K562 (cell line): Measurements from ENCODE around the gene CIAO1. TPM values are rescaled to one million over a fixed set of nuclear protein-coding genes. Genes with fewer than 3 reads are reported as not detected.

ENCODE experiments used
- KDM2B ChIP-seq: fragments of 250-450 bp; sonication (Bioruptor Pico); IDR thresholded peaks from 2 replicates; pipeline ENCODE4 v1.8.0; 2021; ENCODE audit warnings: mild to moderate bottlenecking, moderate library complexity
- MAFG ChIP-seq: fragments of 450-650 bp; conservative IDR thresholded peaks from 2 replicates; pipeline ENCODE4 v1.6.1; 2016; ENCODE audit warnings: missing genetic modification characterization, missing compliant biosample characterization
- NFATC3 ChIP-seq: fragments of 450-650 bp; IDR thresholded peaks from 2 replicates; pipeline ENCODE4 v1.6.1; 2017; ENCODE audit warnings: mild to moderate bottlenecking
- SUPT5H ChIP-seq: fragments of 450-650 bp; IDR thresholded peaks from 2 replicates; pipeline ENCODE4 v1.6.1; 2016
- ZNF197 ChIP-seq: fragments of 200-800 bp; sonication (Bioruptor generic); IDR thresholded peaks from 2 replicates; pipeline ENCODE4 v1.6.1; 2016; ENCODE audit warnings: low read depth, missing genetic modification characterization, missing compliant biosample characterization
- ZNF282 ChIP-seq: sonication (generic); formaldehyde crosslinking; IDR thresholded peaks from 2 replicates; pipeline ENCODE4 v1.8.1; 2023; ENCODE audit warnings: missing genetic modification reagents
- polyA plus RNA-seq, 8 experiments: library from polyadenylated mRNA; depleted of rRNA in 4 of 8; stranded (reverse) in 5 of 8; unstranded in 3 of 8; fragments of >200 nt; fragmentation: Nextera tagmentation in 2 of 8; fragmentation: Illumina TruSeq in 1 of 8; extraction: Ambion mirVana in 2 of 8; extraction: Trizol in 1 of 8; gene quantifications; 2 replicates each; pipeline versions ENCODE4 v1.2.1 to v1.2.3, GENCODE V29; 2011 to 2014; ENCODE audit warnings: inconsistent platforms in 1 of 8, missing spikeins in 1 of 8
- total RNA-seq, 7 experiments: library from RNA; depleted of rRNA in 6 of 7; stranded (reverse); fragments of >200 nt in 6 of 7; fragmentation: Illumina TruSeq in 2 of 7; extraction: Trizol in 2 of 7; gene quantifications; 2 replicates each; pipeline versions ENCODE4 v1.2.1 to v1.2.3, GENCODE V29; 2011 to 2021; ENCODE audit warnings: low replicate concordance in 1 of 7
- TF ChIP-seq, protein P1 (sequence below): fragments of 150-350 bp; conservative IDR thresholded peaks from 2 replicates; pipeline ENCODE4 v1.6.1; 2014; ENCODE audit warnings: low read length
- TF ChIP-seq, protein P2 (sequence below), 3 experiments: IDR thresholded peaks in 2 of 3; conservative IDR thresholded peaks in 1 of 3; 2 replicates each; pipeline ENCODE4 v1.5.1; 2011 to 2012; ENCODE audit warnings: low read length in 3 of 3, mild to moderate bottlenecking in 3 of 3, control low read depth in 2 of 3, improper control_type of control experiment in 1 of 3, inconsistent platforms in 1 of 3, low read depth in 1 of 3, mixed read lengths in 1 of 3, moderate library complexity in 1 of 3; ENCODE audit not compliant: insufficient read depth in 2 of 3
- TF ChIP-seq, protein P3 (sequence below): fragments of 200-800 bp; sonication (Bioruptor generic); IDR thresholded peaks from 2 replicates; pipeline ENCODE4 v1.6.1; 2016; ENCODE audit warnings: missing genetic modification characterization, missing compliant biosample characterization
- TF ChIP-seq, protein P4 (sequence below), 2 experiments: fragments of 150-350 bp in 1 of 2; IDR thresholded peaks; 2 replicates each; pipeline ENCODE4 v1.6.1; 2012 to 2016; ENCODE audit warnings: low read depth in 2 of 2, low read length in 2 of 2, mild to moderate bottlenecking in 1 of 2, moderate library complexity in 1 of 2
- TF ChIP-seq, protein P5 (sequence below): fragments of 450-650 bp; formaldehyde crosslinking; IDR thresholded peaks from 2 replicates; pipeline ENCODE4 v1.4.0; 2022; ENCODE audit warnings: missing genetic modification characterization

CIAO1 gene
- total and polyA plus RNA-seq, 9 of the 15 experiments (the other 6 are each of a cell fraction or from before 2014, with no cell fraction given), result 11.4 to 156 (median 92.8) TPM

DNA sequence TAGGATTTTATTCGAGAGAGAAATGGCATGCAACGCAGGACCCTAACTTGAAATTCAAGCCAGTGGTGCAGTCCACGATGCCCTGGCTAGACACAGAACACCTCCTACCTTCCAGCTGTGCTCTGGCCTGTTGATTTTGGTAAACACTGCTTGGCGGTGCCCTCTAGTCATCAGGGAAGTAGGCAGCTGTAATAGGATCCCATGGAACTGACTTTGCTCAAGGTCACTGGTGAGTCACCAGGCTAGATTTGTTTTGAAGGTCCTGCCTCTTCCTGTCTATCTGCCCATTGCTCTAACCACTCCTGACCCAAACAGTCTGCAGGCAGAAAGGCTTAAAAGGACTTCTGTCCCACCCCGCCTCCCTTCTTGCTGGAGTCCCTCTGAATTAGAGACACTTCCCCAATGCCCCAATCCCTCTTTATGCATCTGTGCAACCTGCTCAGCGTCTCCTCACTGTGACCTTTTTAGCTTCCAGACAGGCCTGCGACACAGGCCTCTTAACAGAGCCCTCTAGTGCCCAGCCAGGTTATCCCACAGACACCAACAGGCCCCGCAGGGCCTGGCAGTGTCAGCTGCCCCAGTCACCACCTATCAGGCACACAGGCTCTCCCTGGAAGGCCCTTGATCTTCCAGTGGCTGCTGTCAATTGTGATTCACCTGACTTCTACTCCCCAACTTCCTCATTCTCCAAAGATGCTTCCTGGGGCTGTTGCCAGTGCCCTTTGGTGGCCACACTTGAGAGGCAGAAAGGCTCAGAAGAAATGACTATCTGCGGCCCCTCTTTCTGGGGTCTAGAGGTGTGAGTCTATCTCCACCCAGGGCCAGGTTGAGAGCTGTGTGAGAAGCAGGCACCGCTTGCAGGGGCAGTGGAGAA, 5.4 kb upstream of the CIAO1 start (continued):
- TF ChIP-seq, protein P1, sequence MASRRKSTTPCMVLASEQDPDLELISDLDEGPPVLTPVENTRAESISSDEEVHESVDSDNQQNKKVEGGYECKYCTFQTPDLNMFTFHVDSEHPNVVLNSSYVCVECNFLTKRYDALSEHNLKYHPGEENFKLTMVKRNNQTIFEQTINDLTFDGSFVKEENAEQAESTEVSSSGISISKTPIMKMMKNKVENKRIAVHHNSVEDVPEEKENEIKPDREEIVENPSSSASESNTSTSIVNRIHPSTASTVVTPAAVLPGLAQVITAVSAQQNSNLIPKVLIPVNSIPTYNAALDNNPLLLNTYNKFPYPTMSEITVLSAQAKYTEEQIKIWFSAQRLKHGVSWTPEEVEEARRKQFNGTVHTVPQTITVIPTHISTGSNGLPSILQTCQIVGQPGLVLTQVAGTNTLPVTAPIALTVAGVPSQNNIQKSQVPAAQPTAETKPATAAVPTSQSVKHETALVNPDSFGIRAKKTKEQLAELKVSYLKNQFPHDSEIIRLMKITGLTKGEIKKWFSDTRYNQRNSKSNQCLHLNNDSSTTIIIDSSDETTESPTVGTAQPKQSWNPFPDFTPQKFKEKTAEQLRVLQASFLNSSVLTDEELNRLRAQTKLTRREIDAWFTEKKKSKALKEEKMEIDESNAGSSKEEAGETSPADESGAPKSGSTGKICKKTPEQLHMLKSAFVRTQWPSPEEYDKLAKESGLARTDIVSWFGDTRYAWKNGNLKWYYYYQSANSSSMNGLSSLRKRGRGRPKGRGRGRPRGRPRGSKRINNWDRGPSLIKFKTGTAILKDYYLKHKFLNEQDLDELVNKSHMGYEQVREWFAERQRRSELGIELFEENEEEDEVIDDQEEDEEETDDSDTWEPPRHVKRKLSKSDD, result no peak
- TF ChIP-seq, protein P2, sequence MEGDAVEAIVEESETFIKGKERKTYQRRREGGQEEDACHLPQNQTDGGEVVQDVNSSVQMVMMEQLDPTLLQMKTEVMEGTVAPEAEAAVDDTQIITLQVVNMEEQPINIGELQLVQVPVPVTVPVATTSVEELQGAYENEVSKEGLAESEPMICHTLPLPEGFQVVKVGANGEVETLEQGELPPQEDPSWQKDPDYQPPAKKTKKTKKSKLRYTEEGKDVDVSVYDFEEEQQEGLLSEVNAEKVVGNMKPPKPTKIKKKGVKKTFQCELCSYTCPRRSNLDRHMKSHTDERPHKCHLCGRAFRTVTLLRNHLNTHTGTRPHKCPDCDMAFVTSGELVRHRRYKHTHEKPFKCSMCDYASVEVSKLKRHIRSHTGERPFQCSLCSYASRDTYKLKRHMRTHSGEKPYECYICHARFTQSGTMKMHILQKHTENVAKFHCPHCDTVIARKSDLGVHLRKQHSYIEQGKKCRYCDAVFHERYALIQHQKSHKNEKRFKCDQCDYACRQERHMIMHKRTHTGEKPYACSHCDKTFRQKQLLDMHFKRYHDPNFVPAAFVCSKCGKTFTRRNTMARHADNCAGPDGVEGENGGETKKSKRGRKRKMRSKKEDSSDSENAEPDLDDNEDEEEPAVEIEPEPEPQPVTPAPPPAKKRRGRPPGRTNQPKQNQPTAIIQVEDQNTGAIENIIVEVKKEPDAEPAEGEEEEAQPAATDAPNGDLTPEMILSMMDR (IDR thresholded peaks at IDR 0.05 in 2 of 3, conservative IDR thresholded peaks at IDR 0.05 in 1 of 3; ENCODE audit: insufficient read depth in 2 of 3, low read depth in 1 of 3, low read length in 3 of 3), result peak; percentile 61 to 65 (median 64)
- TF ChIP-seq, protein P3, sequence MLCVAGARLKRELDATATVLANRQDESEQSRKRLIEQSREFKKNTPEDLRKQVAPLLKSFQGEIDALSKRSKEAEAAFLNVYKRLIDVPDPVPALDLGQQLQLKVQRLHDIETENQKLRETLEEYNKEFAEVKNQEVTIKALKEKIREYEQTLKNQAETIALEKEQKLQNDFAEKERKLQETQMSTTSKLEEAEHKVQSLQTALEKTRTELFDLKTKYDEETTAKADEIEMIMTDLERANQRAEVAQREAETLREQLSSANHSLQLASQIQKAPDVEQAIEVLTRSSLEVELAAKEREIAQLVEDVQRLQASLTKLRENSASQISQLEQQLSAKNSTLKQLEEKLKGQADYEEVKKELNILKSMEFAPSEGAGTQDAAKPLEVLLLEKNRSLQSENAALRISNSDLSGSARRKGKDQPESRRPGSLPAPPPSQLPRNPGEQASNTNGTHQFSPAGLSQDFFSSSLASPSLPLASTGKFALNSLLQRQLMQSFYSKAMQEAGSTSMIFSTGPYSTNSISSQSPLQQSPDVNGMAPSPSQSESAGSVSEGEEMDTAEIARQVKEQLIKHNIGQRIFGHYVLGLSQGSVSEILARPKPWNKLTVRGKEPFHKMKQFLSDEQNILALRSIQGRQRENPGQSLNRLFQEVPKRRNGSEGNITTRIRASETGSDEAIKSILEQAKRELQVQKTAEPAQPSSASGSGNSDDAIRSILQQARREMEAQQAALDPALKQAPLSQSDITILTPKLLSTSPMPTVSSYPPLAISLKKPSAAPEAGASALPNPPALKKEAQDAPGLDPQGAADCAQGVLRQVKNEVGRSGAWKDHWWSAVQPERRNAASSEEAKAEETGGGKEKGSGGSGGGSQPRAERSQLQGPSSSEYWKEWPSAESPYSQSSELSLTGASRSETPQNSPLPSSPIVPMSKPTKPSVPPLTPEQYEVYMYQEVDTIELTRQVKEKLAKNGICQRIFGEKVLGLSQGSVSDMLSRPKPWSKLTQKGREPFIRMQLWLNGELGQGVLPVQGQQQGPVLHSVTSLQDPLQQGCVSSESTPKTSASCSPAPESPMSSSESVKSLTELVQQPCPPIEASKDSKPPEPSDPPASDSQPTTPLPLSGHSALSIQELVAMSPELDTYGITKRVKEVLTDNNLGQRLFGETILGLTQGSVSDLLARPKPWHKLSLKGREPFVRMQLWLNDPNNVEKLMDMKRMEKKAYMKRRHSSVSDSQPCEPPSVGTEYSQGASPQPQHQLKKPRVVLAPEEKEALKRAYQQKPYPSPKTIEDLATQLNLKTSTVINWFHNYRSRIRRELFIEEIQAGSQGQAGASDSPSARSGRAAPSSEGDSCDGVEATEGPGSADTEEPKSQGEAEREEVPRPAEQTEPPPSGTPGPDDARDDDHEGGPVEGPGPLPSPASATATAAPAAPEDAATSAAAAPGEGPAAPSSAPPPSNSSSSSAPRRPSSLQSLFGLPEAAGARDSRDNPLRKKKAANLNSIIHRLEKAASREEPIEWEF (CRISPR knock-in tag), result no peak
- TF ChIP-seq, protein P4, sequence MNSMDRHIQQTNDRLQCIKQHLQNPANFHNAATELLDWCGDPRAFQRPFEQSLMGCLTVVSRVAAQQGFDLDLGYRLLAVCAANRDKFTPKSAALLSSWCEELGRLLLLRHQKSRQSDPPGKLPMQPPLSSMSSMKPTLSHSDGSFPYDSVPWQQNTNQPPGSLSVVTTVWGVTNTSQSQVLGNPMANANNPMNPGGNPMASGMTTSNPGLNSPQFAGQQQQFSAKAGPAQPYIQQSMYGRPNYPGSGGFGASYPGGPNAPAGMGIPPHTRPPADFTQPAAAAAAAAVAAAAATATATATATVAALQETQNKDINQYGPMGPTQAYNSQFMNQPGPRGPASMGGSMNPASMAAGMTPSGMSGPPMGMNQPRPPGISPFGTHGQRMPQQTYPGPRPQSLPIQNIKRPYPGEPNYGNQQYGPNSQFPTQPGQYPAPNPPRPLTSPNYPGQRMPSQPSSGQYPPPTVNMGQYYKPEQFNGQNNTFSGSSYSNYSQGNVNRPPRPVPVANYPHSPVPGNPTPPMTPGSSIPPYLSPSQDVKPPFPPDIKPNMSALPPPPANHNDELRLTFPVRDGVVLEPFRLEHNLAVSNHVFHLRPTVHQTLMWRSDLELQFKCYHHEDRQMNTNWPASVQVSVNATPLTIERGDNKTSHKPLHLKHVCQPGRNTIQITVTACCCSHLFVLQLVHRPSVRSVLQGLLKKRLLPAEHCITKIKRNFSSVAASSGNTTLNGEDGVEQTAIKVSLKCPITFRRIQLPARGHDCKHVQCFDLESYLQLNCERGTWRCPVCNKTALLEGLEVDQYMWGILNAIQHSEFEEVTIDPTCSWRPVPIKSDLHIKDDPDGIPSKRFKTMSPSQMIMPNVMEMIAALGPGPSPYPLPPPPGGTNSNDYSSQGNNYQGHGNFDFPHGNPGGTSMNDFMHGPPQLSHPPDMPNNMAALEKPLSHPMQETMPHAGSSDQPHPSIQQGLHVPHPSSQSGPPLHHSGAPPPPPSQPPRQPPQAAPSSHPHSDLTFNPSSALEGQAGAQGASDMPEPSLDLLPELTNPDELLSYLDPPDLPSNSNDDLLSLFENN (IDR thresholded peaks at IDR 0.05; ENCODE audit: low read depth in 2 of 2, low read length in 2 of 2), result no peak
- TF ChIP-seq ZNF197 (CRISPR knock-in tag) (no peak), KDM2B (CRISPR knock-in tag) (no peak), SUPT5H (no peak), ZNF282 (no peak), NFATC3 (no peak), MAFG (tag) (no peak)
- TF ChIP-seq, protein P5, sequence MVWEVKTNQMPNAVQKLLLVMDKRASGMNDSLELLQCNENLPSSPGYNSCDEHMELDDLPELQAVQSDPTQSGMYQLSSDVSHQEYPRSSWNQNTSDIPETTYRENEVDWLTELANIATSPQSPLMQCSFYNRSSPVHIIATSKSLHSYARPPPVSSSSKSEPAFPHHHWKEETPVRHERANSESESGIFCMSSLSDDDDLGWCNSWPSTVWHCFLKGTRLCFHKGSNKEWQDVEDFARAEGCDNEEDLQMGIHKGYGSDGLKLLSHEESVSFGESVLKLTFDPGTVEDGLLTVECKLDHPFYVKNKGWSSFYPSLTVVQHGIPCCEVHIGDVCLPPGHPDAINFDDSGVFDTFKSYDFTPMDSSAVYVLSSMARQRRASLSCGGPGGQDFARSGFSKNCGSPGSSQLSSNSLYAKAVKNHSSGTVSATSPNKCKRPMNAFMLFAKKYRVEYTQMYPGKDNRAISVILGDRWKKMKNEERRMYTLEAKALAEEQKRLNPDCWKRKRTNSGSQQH, result no peak
